Measurements from ENCODE around the gene MEI1. TPM values are rescaled to one million over a fixed set of nuclear protein-coding genes. Genes with fewer than 3 reads are reported as not detected.

MEI1 gene
- total and polyA plus RNA-seq, 2 of the 4 experiments (the other 2 are of a cell fraction), result 0.90 to 2.6 TPM

DNA sequence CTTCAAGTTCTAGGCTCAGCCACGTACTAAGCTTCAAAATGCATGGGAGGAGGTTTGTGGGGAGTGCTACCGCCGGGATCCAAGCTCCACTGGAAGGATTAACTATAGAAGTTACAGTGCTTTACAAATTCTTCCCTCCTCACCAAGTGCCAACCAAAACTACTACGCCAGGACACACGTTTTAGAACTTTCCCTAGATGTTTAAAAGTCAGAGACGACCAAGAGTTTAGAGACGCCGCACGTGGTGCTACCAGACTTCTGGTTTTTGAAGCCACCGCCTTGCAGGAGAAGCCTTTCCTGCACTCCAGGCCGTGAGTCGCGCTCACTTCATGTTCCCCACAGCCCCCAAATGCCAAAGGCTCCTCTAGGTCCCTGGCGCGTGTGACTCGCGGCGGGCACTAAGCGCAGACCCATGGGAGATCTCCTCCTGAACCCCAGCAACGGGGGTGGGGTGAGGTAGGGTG, 11.4 kb upstream of the MEI1 start:
- in situ Hi-C loops (cut with MboI; ENCODE audit: low sequenced_read_pairs), result no loop called here
- POLR2A ChIA-PET (ENCODE audit: unreplicated experiment), result no interaction called here

More for the DNA sequence above, 11.4 kb upstream of the MEI1 start:
- peak overlapping the region; percentile 99 for H3K14ac ChIP-seq (replicated peaks; ENCODE audit: low read depth, low read length)
- WGBS, 2 experiments (ENCODE audit: extremely low coverage in 2 of 2, insufficient read length in 1 of 2), result 0% methylated on average over 5 of the region's 20 CpGs; no CpG with 5 or more reads in 1 of the 2 experiments
- H3K4me1 ChIP-seq (ENCODE audit: control insufficient read depth, insufficient read depth, low read length), result peaks cover 4% of the 10 kb centered on the region; the same call in 1 of the 2 replicates
- no peaks in the 10 kb centered on the region for H3K9me3 ChIP-seq (ENCODE audit: control insufficient read depth, insufficient read depth, low read length)
- H2BK15ac ChIP-seq (ENCODE audit: low read depth, low read length), result 0 out of 3 replicates have a peak overlapping the region, but pooled peaks have one; percentile 9
- peaks cover 0 to 27% of the 10 kb centered on the region in 2 experiments; a peak in 2 of 4 replicates for H3K79me1 ChIP-seq (ENCODE audit: low read depth in 1 of 2, low read length in 2 of 2)
- no peak overlapping the region for H3K18ac ChIP-seq (ENCODE audit: low read depth, low read length)
- no peaks in the 10 kb centered on the region; the same call in 1 of the 2 replicates for H3K9me1 ChIP-seq (ENCODE audit: insufficient read depth, low read length)
- DNase-seq, result peak; percentile 22
- peak overlapping the region; percentile 82 for H3K9ac ChIP-seq (ENCODE audit: low read depth, low read length)
- peak overlapping the region; percentile 100 for H3K23ac ChIP-seq (ENCODE audit: low read depth, low read length)
- no peaks in the 10 kb centered on the region for H3K27me3 ChIP-seq (ENCODE audit: control insufficient read depth, insufficient read depth, low read length)
- H2AK5ac ChIP-seq (ENCODE audit: low read depth, low read length), result peak overlapping the region; percentile 86
- H3K4me2 ChIP-seq (ENCODE audit: low read depth, low read length), result peak overlapping the region; percentile 91
- H3K27ac ChIP-seq (ENCODE audit: insufficient read depth, low read length), result peak overlapping the region; percentile 85
- dilution Hi-C loops (cut with HindIII; ENCODE audit: low sequenced_read_pairs, unreplicated experiment) (no loop called here), intact Hi-C loops (cut with micrococcal nuclease) (no loop called here)
- peak overlapping the region; percentile 90 for H2AFZ ChIP-seq (replicated peaks; ENCODE audit: low read length, poor library complexity)
- peak overlapping the region; percentile 53 for H2BK5ac ChIP-seq (ENCODE audit: low read depth, low read length, poor library complexity, severe bottlenecking)
- H4K91ac ChIP-seq (ENCODE audit: insufficient read depth, low read depth, low read length), result peak overlapping the region; percentile 34; the same call in 1 of the 2 replicates
- peak overlapping the region; percentile 97 for H2AK9ac ChIP-seq (replicated peaks; ENCODE audit: low read depth, low read length, poor library complexity)
- H4K8ac ChIP-seq (ENCODE audit: low read depth in 2 of 2, low read length in 2 of 2), result peak overlapping the region; percentile 55 to 72; a peak in 3 of 4 replicates
- CTCF ChIA-PET, result interaction anchor here (0.7 to 3.8 kb wide), 2 partner anchors 9 to 20 kb away, joined by 3 to 23 read pairs; no protein-coding TSS in a partner anchor
- peak overlapping the region; percentile 88 for H3K4me3 ChIP-seq (ENCODE audit: insufficient read depth, low read depth, low read length)
- TSS peak; percentile 43 for BruUV-seq (replicated peaks)
- peaks cover 14% of the 10 kb centered on the region for H4K20me1 ChIP-seq (ENCODE audit: insufficient read depth, low read length)
- ATAC-seq (ENCODE audit: low read depth), result peak; percentile 43
- peak overlapping the region; percentile 80 for H3K56ac ChIP-seq (ENCODE audit: extremely low read depth, insufficient read depth, low read length)
- H4K5ac ChIP-seq (ENCODE audit: low read depth, low read length), result no peak overlapping the region
- H3K4ac ChIP-seq (ENCODE audit: low read depth, low read length), result peak overlapping the region; percentile 78
- TF ChIP-seq, protein P1, sequence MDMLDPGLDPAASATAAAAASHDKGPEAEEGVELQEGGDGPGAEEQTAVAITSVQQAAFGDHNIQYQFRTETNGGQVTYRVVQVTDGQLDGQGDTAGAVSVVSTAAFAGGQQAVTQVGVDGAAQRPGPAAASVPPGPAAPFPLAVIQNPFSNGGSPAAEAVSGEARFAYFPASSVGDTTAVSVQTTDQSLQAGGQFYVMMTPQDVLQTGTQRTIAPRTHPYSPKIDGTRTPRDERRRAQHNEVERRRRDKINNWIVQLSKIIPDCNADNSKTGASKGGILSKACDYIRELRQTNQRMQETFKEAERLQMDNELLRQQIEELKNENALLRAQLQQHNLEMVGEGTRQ (IDR thresholded peaks at IDR 0.05; ENCODE audit: low read depth, low read length), result peak; percentile 41; the same call in 1 of the 2 replicates
- TF ChIP-seq, protein P2, sequence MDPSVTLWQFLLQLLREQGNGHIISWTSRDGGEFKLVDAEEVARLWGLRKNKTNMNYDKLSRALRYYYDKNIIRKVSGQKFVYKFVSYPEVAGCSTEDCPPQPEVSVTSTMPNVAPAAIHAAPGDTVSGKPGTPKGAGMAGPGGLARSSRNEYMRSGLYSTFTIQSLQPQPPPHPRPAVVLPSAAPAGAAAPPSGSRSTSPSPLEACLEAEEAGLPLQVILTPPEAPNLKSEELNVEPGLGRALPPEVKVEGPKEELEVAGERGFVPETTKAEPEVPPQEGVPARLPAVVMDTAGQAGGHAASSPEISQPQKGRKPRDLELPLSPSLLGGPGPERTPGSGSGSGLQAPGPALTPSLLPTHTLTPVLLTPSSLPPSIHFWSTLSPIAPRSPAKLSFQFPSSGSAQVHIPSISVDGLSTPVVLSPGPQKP (IDR thresholded peaks at IDR 0.05; ENCODE audit: borderline replicate concordance, low read depth, low read length), result no peak
- peak; percentile 89 for TF ChIP-seq MXI1 (IDR thresholded peaks at IDR 0.05; ENCODE audit: borderline replicate concordance, low read depth, low read length)
- H2BK120ac ChIP-seq (ENCODE audit: low read depth, low read length), result peak overlapping the region; percentile 41; the same call in 1 of the 2 replicates
- no peak overlapping the region for H2BK20ac ChIP-seq (ENCODE audit: low read depth, low read length)
- H3K36me3 ChIP-seq (ENCODE audit: control insufficient read depth, insufficient read depth, low read length), result no peaks in the 10 kb centered on the region
